GM23248 (cell line): ENCODE data around the gene SIRT7. TPM values are rescaled to one million over a fixed set of nuclear protein-coding genes. Genes with fewer than 3 reads are reported as not detected.
A peak's percentile ranks its signal among the peaks of the same experiment; 100 is the strongest.

Experiments
- DNase-seq: peaks from one replicate; pipeline ENCODE4 v3.0.0-alpha.2; 2015
- H2AFZ ChIP-seq: fragments of 200-600 bp; sonication (generic); 2 replicates; pipeline ENCODE4 v1.6.1; 2016; ENCODE audit warnings: antibody characterized with exemption
- H3F3A ChIP-seq: fragments of 200-600 bp; sonication (generic); 2 replicates; pipeline ENCODE4 v1.6.1; 2016; ENCODE audit warnings: mild to moderate bottlenecking, antibody characterized with exemption, mixed run types; ENCODE audit not compliant: insufficient read depth
- H3K27ac ChIP-seq: fragments of 200-600 bp; sonication (generic); 2 replicates; pipeline ENCODE4 v1.5.1; 2016; ENCODE audit warnings: mild to moderate bottlenecking
- H3K27me3 ChIP-seq: fragments of 200-600 bp; sonication (generic); replicated peaks from 2 replicates; pipeline ENCODE4 v1.6.1; 2016; ENCODE audit warnings: mild to moderate bottlenecking; ENCODE audit not compliant: insufficient read depth
- H3K36me3 ChIP-seq: fragments of 200-600 bp; sonication (generic); 2 replicates; pipeline ENCODE4 v1.6.1; 2016; ENCODE audit warnings: low read depth, mild to moderate bottlenecking
- H3K4me1 ChIP-seq: fragments of 200-600 bp; sonication (generic); 2 replicates; pipeline ENCODE4 v1.6.1; 2016; ENCODE audit warnings: mild to moderate bottlenecking; ENCODE audit not compliant: insufficient read depth
- H3K4me2 ChIP-seq: fragments of 200-600 bp; sonication (generic); one replicate; pipeline ENCODE4 v1.6.1; 2016; ENCODE audit warnings: mild to moderate bottlenecking; ENCODE audit not compliant: unreplicated experiment
- H3K4me3 ChIP-seq: fragments of 200-600 bp; sonication (generic); 2 replicates; pipeline ENCODE4 v1.5.1; 2016; ENCODE audit warnings: mild to moderate bottlenecking
- H3K79me2 ChIP-seq: fragments of 200-600 bp; sonication (generic); 2 replicates; pipeline ENCODE4 v1.6.1; 2016; ENCODE audit warnings: mild to moderate bottlenecking; ENCODE audit not compliant: insufficient read depth
- H3K9ac ChIP-seq: fragments of 200-600 bp; sonication (generic); 2 replicates; pipeline ENCODE4 v1.6.1; 2016; ENCODE audit warnings: mild to moderate bottlenecking
- H3K9me2 ChIP-seq: fragments of 200-600 bp; sonication (generic); 2 replicates; pipeline ENCODE4 v1.6.1; 2016; ENCODE audit warnings: mixed run types, mild to moderate bottlenecking, moderate library complexity; ENCODE audit not compliant: insufficient read depth
- H3K9me3 ChIP-seq: fragments of 200-600 bp; sonication (generic); one replicate; pipeline ENCODE4 v1.6.1; 2017; ENCODE audit warnings: low read depth
- H4K20me1 ChIP-seq: fragments of 200-600 bp; sonication (generic); 2 replicates; pipeline ENCODE4 v1.6.0; 2016; ENCODE audit not compliant: insufficient read depth
- EZH2 ChIP-seq: fragments of 200-600 bp; sonication (generic); IDR thresholded peaks from 2 replicates; pipeline ENCODE4 v1.6.1; 2018; ENCODE audit warnings: antibody characterized with exemption, mild to moderate bottlenecking; ENCODE audit not compliant: insufficient read depth, poor library complexity, severe bottlenecking
- EZH2phosphoT487 ChIP-seq: fragments of 200-600 bp; sonication (generic); IDR thresholded peaks from 2 replicates; pipeline ENCODE4 v1.6.1; 2018; ENCODE audit warnings: antibody characterized with exemption, moderate library complexity, mild to moderate bottlenecking, low read depth; ENCODE audit not compliant: insufficient read depth
- WGBS, 2 experiments: methylation state at CpG; one replicate each; pipeline ENCODE4 v1.1.6; 2015 to 2017; ENCODE audit warnings: low lambda C conversion rate in 2 of 2, low coverage in 1 of 2; ENCODE audit errors: missing lambda C conversion rate in 2 of 2; 5-methylcytosine and 5-hydroxymethylcytosine counted together
- in situ Hi-C: fragments of 300-500 bp; cut with MboI; formaldehyde crosslinking; loops from 2 replicates; pipeline ENCODE4 v1.15.0; 2020
- polyA plus RNA-seq: library from polyadenylated mRNA; unstranded; fragments of >200 nt; fragmentation: Nextera tagmentation; extraction: Ambion mirVana; gene quantifications from 2 replicates; pipeline ENCODE4 v1.2.1, GENCODE V29; 2016
- total RNA-seq: library from RNA; depleted of rRNA; stranded (reverse); fragments of >200 nt; shearing (Covaris generic); gene quantifications from 2 replicates; pipeline ENCODE4 v1.2.3, GENCODE V29; 2014

Gene SIRT7
- total and polyA plus RNA-seq, 2 experiments from 2014 or later, result 11.4 to 13.1 TPM

DNA sequence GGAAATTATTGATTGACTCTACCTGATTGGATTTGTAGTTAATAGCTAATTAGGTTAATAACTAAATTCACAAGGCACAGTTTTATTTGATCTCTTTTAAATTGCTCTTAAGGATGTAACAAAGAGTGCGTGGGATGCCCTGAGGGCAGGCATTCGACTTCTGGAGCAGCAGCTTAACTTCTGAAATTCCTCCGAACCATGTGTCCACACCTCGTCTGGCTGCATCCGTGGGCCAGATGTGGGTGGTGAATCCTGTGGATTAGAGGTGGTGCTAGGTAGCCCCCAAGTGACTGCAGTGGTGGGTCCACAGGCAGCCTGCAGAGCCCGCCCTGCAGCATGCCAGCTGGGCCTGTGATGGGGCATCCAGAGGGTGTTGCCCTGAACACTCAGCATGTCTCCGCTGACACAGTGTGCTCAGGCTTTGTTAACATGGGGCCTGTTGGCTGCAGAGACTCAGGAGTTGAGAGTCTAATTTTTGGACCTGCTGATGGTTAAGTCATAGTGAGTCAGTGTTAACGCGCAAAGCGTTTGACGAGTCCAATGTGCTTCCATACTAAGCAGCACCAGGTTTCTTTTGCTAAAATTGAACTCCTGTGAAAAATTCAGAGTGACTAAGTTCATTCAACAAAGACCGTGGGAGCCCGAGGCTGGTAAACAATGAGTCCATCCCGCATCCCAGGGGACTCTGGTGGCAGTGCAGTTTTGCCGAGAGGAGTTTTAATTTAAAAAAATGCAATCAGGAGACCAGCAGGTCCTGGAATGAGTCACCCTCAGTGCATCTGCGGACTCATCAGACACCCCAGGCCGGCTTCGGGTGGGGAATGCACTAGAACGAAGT lies 19.7 kb downstream of the SIRT7 start:
- Histone ChIP-seq H2AFZ (no peak overlapping the region), H3K27ac (peak overlapping the region; percentile 96), H3F3A (peaks cover 47% of the 10 kb centered on the region), H4K20me1 (no peaks in the 10 kb centered on the region), H3K9ac (peak overlapping the region; percentile 75), H3K9me2 (no peaks in the 10 kb centered on the region), H3K27me3 (no peaks in the 10 kb centered on the region), H3K9me3 (no peaks in the 10 kb centered on the region), H3K4me3 (0 out of 2 replicates have a peak overlapping the region, but pooled peaks have one; percentile 22), H3K79me2 (peaks cover 20% of the 10 kb centered on the region), H3K36me3 (peaks cover 4% of the 10 kb centered on the region; the same call in 1 of the 2 replicates), H3K4me2 (peak overlapping the region; percentile 63), H3K4me1 (peaks cover 20% of the 10 kb centered on the region)
- 20 to 22% methylated on average over 19 of the region's 19 CpGs for WGBS, 2 experiments
- in situ Hi-C loops, result no loop called here
- no peak for TF ChIP-seq EZH2phosphoT487
- TF ChIP-seq EZH2, result no peak
- DNase-seq, result peak; percentile 99

- H3K79me2 ChIP-seq, result peaks cover 42% of the 10 kb centered on the region
- no peak for TF ChIP-seq EZH2phosphoT487
- TF ChIP-seq EZH2, result no peak
- no peaks in the 10 kb centered on the region for H3K9me3 ChIP-seq
- in situ Hi-C loops, result no loop called here
- peaks cover 4% of the 10 kb centered on the region; the same call in 1 of the 2 replicates for H3K36me3 ChIP-seq
- WGBS, 2 experiments, result 90% methylated on average over 11 of the region's 11 CpGs
- no peak for DNase-seq
- H3F3A ChIP-seq, result peaks cover 46% of the 10 kb centered on the region
- H2AFZ ChIP-seq, result no peak overlapping the region
- H3K4me1 ChIP-seq, result peaks cover 26% of the 10 kb centered on the region
- H3K27ac ChIP-seq, result no peak overlapping the region
- no peak overlapping the region for H3K9ac ChIP-seq
- H4K20me1 ChIP-seq, result no peaks in the 10 kb centered on the region
- H3K4me3 ChIP-seq, result no peak overlapping the region
- H3K9me2 ChIP-seq, result no peaks in the 10 kb centered on the region
- no peak overlapping the region for H3K4me2 ChIP-seq
- no peaks in the 10 kb centered on the region for H3K27me3 ChIP-seq
These were observed 22.6 kb downstream of the SIRT7 start for GRCh38 chr17:81895400-81895799.

GRCh38 chr17:81891303-81891552 lies 26.7 kb downstream of the SIRT7 start:
- no peak overlapping the region for H2AFZ ChIP-seq
- H3K79me2 ChIP-seq, result peaks cover 80% of the 10 kb centered on the region
- WGBS, 2 experiments, result 2 to 3% methylated on average over 6 to 40 of the region's 40 CpGs
- no peak for DNase-seq
- H3K4me3 ChIP-seq, result peak overlapping the region; percentile 89
- H3K4me1 ChIP-seq, result peaks cover 17% of the 10 kb centered on the region
- H4K20me1 ChIP-seq, result no peaks in the 10 kb centered on the region; the same call in 1 of the 2 replicates
- H3K27ac ChIP-seq, result peak overlapping the region; percentile 64
- no peaks in the 10 kb centered on the region for H3K27me3 ChIP-seq
- no peaks in the 10 kb centered on the region for H3K9me3 ChIP-seq
- peaks cover 23% of the 10 kb centered on the region for H3F3A ChIP-seq
- in situ Hi-C loops, result no loop called here
- no peak for TF ChIP-seq EZH2phosphoT487
- TF ChIP-seq EZH2, result no peak
- H3K36me3 ChIP-seq, result peaks cover 40% of the 10 kb centered on the region
- peak overlapping the region; percentile 86 for H3K9ac ChIP-seq
- H3K9me2 ChIP-seq, result no peaks in the 10 kb centered on the region
- H3K4me2 ChIP-seq, result no peak overlapping the region

- peak; percentile 58 for DNase-seq
- Histone ChIP-seq H3K79me2 (peaks cover 84% of the 10 kb centered on the region), H3K36me3 (peaks cover 37% of the 10 kb centered on the region)
These were observed 27.3 kb downstream of the SIRT7 start for GRCh38 chr17:81890447-81891302.

More at GRCh38 chr17:81890447-81891302, 27.3 kb downstream of the SIRT7 start:
- H3K4me2 ChIP-seq, result peak overlapping the region; percentile 74
- H3K4me3 ChIP-seq, result peak overlapping the region; percentile 89
- H2AFZ ChIP-seq, result no peak overlapping the region
- no peaks in the 10 kb centered on the region for H3K9me3 ChIP-seq
- H3K9ac ChIP-seq, result peak overlapping the region; percentile 86
- TF ChIP-seq EZH2, result no peak
- no peak for TF ChIP-seq EZH2phosphoT487
- H3K27me3 ChIP-seq, result no peaks in the 10 kb centered on the region
- in situ Hi-C loops, result no loop called here
- no peaks in the 10 kb centered on the region for H3K9me2 ChIP-seq
- H4K20me1 ChIP-seq, result no peaks in the 10 kb centered on the region; the same call in 1 of the 2 replicates
- H3F3A ChIP-seq, result peaks cover 18% of the 10 kb centered on the region
- H3K27ac ChIP-seq, result peak overlapping the region; percentile 64
- 5 to 8% methylated on average over 48 to 69 of the region's 69 CpGs for WGBS, 2 experiments
- peaks cover 17% of the 10 kb centered on the region for H3K4me1 ChIP-seq
